Breast epithelium (tissue), 3 donors: ENCODE data around the gene MAGI3.

Source experiments
- POLR2AphosphoS5 ChIP-seq, 3 donors: sonication (generic); formaldehyde crosslinking; IDR thresholded peaks; one replicate each; pipeline ENCODE4 v1.6.1; 2017; ENCODE audit warnings: antibody characterized with exemption in 3 of 3
- TF ChIP-seq, protein P1 (sequence below), 3 donors: fragments of 450-650 bp; IDR thresholded peaks; one replicate each; pipeline ENCODE4 v1.5.1; 2016 to 2017; ENCODE audit warnings: antibody characterized with exemption in 3 of 3, mild to moderate bottlenecking in 3 of 3, moderate library complexity in 3 of 3

DNA sequence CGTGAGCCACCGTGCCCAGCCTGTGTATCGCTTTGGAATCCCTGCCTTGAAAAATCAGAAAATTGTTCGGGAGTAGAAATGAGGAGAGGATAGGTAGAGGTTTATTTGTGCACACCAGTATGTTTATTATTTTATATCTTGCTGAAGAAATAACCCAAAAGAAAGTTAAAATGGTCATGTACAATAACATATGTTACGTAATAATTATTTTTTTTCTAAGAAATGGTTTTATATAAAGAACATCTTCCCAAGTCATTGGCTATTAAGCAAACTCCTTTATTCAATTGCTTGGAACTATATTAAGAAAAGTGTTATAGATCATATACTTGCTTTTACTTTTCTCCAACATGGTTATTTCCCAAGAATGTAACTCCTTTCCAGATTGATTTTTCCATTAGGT, 197.2 kb downstream of the MAGI3 start:
- TF ChIP-seq, protein P1, sequence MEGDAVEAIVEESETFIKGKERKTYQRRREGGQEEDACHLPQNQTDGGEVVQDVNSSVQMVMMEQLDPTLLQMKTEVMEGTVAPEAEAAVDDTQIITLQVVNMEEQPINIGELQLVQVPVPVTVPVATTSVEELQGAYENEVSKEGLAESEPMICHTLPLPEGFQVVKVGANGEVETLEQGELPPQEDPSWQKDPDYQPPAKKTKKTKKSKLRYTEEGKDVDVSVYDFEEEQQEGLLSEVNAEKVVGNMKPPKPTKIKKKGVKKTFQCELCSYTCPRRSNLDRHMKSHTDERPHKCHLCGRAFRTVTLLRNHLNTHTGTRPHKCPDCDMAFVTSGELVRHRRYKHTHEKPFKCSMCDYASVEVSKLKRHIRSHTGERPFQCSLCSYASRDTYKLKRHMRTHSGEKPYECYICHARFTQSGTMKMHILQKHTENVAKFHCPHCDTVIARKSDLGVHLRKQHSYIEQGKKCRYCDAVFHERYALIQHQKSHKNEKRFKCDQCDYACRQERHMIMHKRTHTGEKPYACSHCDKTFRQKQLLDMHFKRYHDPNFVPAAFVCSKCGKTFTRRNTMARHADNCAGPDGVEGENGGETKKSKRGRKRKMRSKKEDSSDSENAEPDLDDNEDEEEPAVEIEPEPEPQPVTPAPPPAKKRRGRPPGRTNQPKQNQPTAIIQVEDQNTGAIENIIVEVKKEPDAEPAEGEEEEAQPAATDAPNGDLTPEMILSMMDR (IDR thresholded peaks at IDR 0.05) = no peak
- TF ChIP-seq POLR2AphosphoS5 (IDR thresholded peaks at IDR 0.05) = no peak
